Measurements from ENCODE around the gene KCNV2. TPM values are rescaled to one million over a fixed set of nuclear protein-coding genes. Genes with fewer than 3 reads are reported as not detected.

Gene KCNV2
- total and polyA plus RNA-seq, 2 of the 13 experiments (the other 11 are each of a cell fraction or from before 2014, with no cell fraction given) = not detected

- intact Hi-C loops (cut with micrococcal nuclease; ENCODE audit: unreplicated experiment) (no loop called here), in situ Hi-C loops (cut with HindIII; ENCODE audit: extremely low pct_ligation_motif_present, low pct_unique_long_range_greater_than_20kb) (no loop called here)
- Histone ChIP-seq H3K9ac (ENCODE audit: insufficient read depth, low read depth, low read length) (no peak overlapping the region), H3K4me3 (replicated peaks in 1 of 3; ENCODE audit: insufficient read depth in 1 of 3, low read depth in 2 of 3, low read length in 3 of 3) (no peak overlapping the region), H3K4me1 (ENCODE audit: insufficient read depth, low read length) (no peaks in the 10 kb centered on the region), H3K79me2 (ENCODE audit: insufficient read depth, low read length) (no peaks in the 10 kb centered on the region), H2AFZ (ENCODE audit: low read length) (no peak overlapping the region), H3K36me3 (replicated peaks in 1 of 2; ENCODE audit: control insufficient read depth in 1 of 2, insufficient read depth in 2 of 2, low read length in 2 of 2) (no peaks in the 10 kb centered on the region), H4K20me1 (ENCODE audit: insufficient read depth, low read length) (no peaks in the 10 kb centered on the region), H3K27ac (ENCODE audit: extremely low read length, insufficient read depth, low read length) (no peak overlapping the region), H3K27me3 (ENCODE audit: control insufficient read depth in 1 of 2, insufficient read depth in 2 of 2, low read length in 2 of 2) (no peaks in the 10 kb centered on the region), H3K4me2 (ENCODE audit: low read depth, low read length) (no peak overlapping the region), H3K9me3 (ENCODE audit: low read length) (no peaks in the 10 kb centered on the region)
- BruUV-seq (replicated peaks) = no TSS peak
- ChIA-PET POLR2A (no interaction called here), CTCF (ENCODE audit: low intra/inter-chr PET ratio, low total read pairs) (no interaction called here)
- DNase-seq (ENCODE audit: low spot score) (no peak), FAIRE-seq (no peak), ATAC-seq (no peak)
- 88% methylated on average over 1 of the region's 1 CpG for WGBS (ENCODE audit: low lambda C conversion rate)
- TF ChIP-seq BORCS8-MEF2B (CRISPR knock-in tag; IDR thresholded peaks at IDR 0.05) (no peak), ZFP41 (CRISPR knock-in tag; IDR thresholded peaks at IDR 0.05; ENCODE audit: borderline replicate concordance) (no peak), ARNT (IDR thresholded peaks at IDR 0.05) (no peak)
Observed at GRCh38 chr9:2691212-2691611, 26.1 kb upstream of the KCNV2 start.

GRCh38 chr9:2691626-2692025 is 25.7 kb upstream of the KCNV2 start:
- Histone ChIP-seq H3K9ac (ENCODE audit: insufficient read depth, low read depth, low read length) (no peak overlapping the region), H3K27ac (ENCODE audit: extremely low read length, insufficient read depth, low read length) (no peak overlapping the region), H3K79me2 (ENCODE audit: insufficient read depth, low read length) (no peaks in the 10 kb centered on the region), H3K4me1 (ENCODE audit: insufficient read depth, low read length) (no peaks in the 10 kb centered on the region), H3K9me3 (ENCODE audit: low read length) (no peaks in the 10 kb centered on the region), H3K36me3 (replicated peaks in 1 of 2; ENCODE audit: control insufficient read depth in 1 of 2, insufficient read depth in 2 of 2, low read length in 2 of 2) (no peaks in the 10 kb centered on the region), H3K27me3 (ENCODE audit: control insufficient read depth in 1 of 2, insufficient read depth in 2 of 2, low read length in 2 of 2) (no peaks in the 10 kb centered on the region), H4K20me1 (ENCODE audit: insufficient read depth, low read length) (no peaks in the 10 kb centered on the region), H2AFZ (ENCODE audit: low read length) (no peak overlapping the region), H3K4me3 (replicated peaks in 1 of 3; ENCODE audit: insufficient read depth in 1 of 3, low read depth in 2 of 3, low read length in 3 of 3) (no peak overlapping the region), H3K4me2 (ENCODE audit: low read depth, low read length) (no peak overlapping the region)
- no peak for DNase-seq (ENCODE audit: low spot score)
- ChIA-PET CTCF (ENCODE audit: low intra/inter-chr PET ratio, low total read pairs) (no interaction called here), POLR2A (no interaction called here)
- BruUV-seq (replicated peaks) = no TSS peak
- intact Hi-C loops (cut with micrococcal nuclease; ENCODE audit: unreplicated experiment) (no loop called here), in situ Hi-C loops (cut with HindIII; ENCODE audit: extremely low pct_ligation_motif_present, low pct_unique_long_range_greater_than_20kb) (no loop called here)
- no peak for FAIRE-seq
- whole genome bisulfite sequencing (ENCODE audit: low lambda C conversion rate) = 86% methylated on average over 2 of the region's 2 CpGs
- TF ChIP-seq ZHX1 (CRISPR knock-in tag; IDR thresholded peaks at IDR 0.05; ENCODE audit: low read depth) = no peak
- TF ChIP-seq ZNF282 (IDR thresholded peaks at IDR 0.05; ENCODE audit: partially characterized antibody) = no peak
- TF ChIP-seq IKZF4 (CRISPR knock-in tag; IDR thresholded peaks at IDR 0.05; ENCODE audit: borderline replicate concordance, low read depth, not compliant biosample characterization) = no peak
- no peak for TF ChIP-seq ZNF800 (CRISPR knock-in tag; IDR thresholded peaks at IDR 0.05)
- ATAC-seq = no peak
